ENCODE measurements around the gene UQCC2. TPM values are rescaled to one million over a fixed set of nuclear protein-coding genes. Genes with fewer than 3 reads are reported as not detected.

Gene UQCC2
- total RNA-seq, 2 donors from 2014 or later = 45.0 to 81.7 TPM

DNA sequence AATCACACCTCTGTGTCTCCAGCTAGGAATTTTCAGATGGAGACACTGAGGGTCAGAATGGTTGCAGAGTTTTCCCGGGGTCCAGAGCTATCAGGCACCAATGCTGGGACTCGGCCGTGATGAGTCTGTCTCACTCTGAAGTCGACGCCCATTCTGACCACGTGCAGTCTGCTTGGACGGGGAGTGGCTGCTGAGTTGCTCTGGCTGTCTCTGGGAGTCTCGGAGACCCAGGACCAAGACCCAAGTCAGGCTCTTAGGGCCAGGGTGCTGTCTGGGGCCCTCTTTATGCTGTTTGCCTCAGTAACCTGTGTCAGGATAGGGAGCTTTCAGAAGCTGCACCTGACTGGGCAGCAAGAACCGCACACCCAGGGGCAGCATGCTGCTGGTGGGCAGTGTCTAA lies 30.6 kb upstream of the UQCC2 start:
- H3K9ac ChIP-seq (ENCODE audit: low read depth in 2 of 2, low read length in 2 of 2) = no peak overlapping the region
- TF ChIP-seq, protein P1, sequence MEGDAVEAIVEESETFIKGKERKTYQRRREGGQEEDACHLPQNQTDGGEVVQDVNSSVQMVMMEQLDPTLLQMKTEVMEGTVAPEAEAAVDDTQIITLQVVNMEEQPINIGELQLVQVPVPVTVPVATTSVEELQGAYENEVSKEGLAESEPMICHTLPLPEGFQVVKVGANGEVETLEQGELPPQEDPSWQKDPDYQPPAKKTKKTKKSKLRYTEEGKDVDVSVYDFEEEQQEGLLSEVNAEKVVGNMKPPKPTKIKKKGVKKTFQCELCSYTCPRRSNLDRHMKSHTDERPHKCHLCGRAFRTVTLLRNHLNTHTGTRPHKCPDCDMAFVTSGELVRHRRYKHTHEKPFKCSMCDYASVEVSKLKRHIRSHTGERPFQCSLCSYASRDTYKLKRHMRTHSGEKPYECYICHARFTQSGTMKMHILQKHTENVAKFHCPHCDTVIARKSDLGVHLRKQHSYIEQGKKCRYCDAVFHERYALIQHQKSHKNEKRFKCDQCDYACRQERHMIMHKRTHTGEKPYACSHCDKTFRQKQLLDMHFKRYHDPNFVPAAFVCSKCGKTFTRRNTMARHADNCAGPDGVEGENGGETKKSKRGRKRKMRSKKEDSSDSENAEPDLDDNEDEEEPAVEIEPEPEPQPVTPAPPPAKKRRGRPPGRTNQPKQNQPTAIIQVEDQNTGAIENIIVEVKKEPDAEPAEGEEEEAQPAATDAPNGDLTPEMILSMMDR (IDR thresholded peaks at IDR 0.05) = no peak
- H3K4me1 ChIP-seq = peaks cover 21% of the 10 kb centered on the region
- DNase-seq = no peak
- no peak overlapping the region for H3K27ac ChIP-seq
- intact Hi-C loops (cut with DNase I) = loop anchor here (2.0 kb wide), 1 partner anchor 29 kb away; no protein-coding TSS in a partner anchor
- no peaks in the 10 kb centered on the region for H3K36me3 ChIP-seq
- no peaks in the 10 kb centered on the region for H3K9me3 ChIP-seq
- no peaks in the 10 kb centered on the region for H3K27me3 ChIP-seq
- no peak overlapping the region for H3K4me3 ChIP-seq

DNA sequence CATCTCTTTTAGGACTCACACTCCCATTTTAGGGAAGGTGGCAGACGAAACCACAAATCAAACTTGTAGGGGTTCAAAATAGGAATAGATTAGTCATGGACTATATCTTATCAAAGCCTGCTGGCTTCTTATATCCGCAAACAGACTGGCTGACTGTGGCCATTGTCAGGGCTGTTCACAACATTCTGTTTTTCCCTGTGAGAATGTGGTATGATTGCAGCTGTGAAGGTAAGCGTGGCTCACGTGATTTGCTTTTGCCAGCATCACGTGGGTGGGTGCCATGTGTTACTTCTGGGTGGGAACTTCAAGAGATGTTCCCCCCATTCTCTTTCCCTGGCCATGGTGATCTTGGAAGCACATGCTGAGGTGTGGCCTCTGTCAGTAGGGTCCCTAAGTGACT lies 29.3 kb upstream of the UQCC2 start:
- Histone ChIP-seq H3K36me3 (no peaks in the 10 kb centered on the region), H3K4me1 (peaks cover 20% of the 10 kb centered on the region), H3K4me3 (no peak overlapping the region), H3K9ac (ENCODE audit: low read depth in 2 of 2, low read length in 2 of 2) (no peak overlapping the region), H3K27ac (no peak overlapping the region), H3K9me3 (no peaks in the 10 kb centered on the region), H3K27me3 (no peaks in the 10 kb centered on the region)
- DNase-seq = no peak
- TF ChIP-seq, protein P1 (IDR thresholded peaks at IDR 0.05) = no peak
- intact Hi-C loops (cut with DNase I) = no loop called here

DNA sequence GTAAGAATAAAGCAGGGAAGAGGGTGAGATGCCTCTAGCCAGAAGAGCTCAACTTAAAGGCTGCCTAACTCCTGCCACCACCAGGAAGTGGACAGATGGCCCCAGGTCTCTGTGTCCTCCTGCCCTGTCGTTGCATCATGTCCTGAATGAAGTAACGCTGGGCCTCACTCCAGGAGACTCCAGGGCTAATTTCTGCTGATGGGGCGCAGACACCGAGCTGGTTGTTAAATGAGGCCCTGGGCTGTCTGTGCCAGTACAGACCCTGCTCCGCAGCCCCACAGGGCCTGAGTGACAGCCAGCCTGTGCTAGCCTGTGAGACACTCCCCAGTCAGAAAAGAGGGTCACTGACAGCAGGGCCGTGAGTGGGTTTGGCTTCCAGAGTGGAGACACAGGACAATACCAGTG lies 28.7 kb upstream of the UQCC2 start:
- intact Hi-C loops (cut with DNase I) = no loop called here
- Histone ChIP-seq H3K4me1 (peaks cover 14% of the 10 kb centered on the region), H3K9ac (ENCODE audit: low read depth in 2 of 2, low read length in 2 of 2) (no peak overlapping the region), H3K9me3 (no peaks in the 10 kb centered on the region), H3K36me3 (no peaks in the 10 kb centered on the region), H3K27ac (no peak overlapping the region), H3K4me3 (no peak overlapping the region), H3K27me3 (no peaks in the 10 kb centered on the region)
- no peak for DNase-seq
- TF ChIP-seq, protein P1 (IDR thresholded peaks at IDR 0.05) = no peak

DNA sequence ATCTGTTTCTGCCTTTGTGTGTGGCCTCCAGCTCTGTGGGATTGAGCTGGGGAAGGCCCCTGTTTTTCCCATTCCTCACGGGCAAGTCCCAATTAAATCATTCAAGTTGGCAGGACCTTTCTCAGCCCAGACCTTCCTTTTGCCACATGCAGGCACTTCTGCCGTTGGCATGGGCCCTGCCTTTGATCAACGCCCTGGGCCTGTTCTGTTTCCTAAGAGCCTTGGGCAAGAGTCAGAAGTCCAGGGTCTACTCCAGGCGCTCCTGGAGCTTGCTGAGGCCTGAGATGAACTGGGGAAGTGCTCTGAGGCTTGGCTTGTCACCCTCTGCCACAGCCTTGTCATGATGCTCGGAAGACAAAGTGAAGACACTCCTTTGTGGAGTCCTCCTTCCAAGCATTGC lies 28.1 kb upstream of the UQCC2 start:
- TF ChIP-seq, protein P1 (IDR thresholded peaks at IDR 0.05) = no peak
- Histone ChIP-seq H3K9me3 (no peaks in the 10 kb centered on the region), H3K4me3 (no peak overlapping the region), H3K36me3 (no peaks in the 10 kb centered on the region), H3K9ac (ENCODE audit: low read depth in 2 of 2, low read length in 2 of 2) (no peak overlapping the region), H3K27me3 (no peaks in the 10 kb centered on the region), H3K27ac (no peak overlapping the region), H3K4me1 (peaks cover 8% of the 10 kb centered on the region)
- no peak for DNase-seq
- intact Hi-C loops (cut with DNase I) = no loop called here

DNA sequence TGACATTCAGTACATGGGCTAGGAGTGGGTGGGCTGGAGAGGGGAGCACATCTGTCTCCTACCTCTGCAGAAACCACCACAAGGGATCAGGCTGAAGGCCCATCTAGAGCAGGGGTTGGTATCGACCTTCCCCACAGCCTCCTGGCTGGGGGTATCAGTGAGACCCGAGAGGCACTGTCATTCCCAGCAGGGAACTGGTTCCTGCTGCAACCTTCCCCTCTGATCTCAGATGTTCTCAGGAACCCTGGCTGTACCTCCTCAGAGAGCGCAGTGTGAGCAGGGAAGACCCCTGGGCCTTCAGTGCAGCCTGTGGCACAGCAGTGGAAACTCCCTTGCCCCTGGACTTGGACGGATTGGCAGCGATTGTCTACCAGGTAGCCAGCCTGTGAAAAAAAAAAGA lies 27.4 kb upstream of the UQCC2 start:
- H3K36me3 ChIP-seq = no peaks in the 10 kb centered on the region
- peak overlapping the region in 1 of 2 donors; percentile 14 for H3K9ac ChIP-seq (ENCODE audit: low read depth in 2 of 2, low read length in 2 of 2)
- intact Hi-C loops (cut with DNase I) = no loop called here
- no peak overlapping the region for H3K27ac ChIP-seq
- no peak for DNase-seq
- H3K27me3 ChIP-seq = no peaks in the 10 kb centered on the region
- H3K9me3 ChIP-seq = no peaks in the 10 kb centered on the region
- H3K4me3 ChIP-seq = no peak overlapping the region
- H3K4me1 ChIP-seq = peaks cover 5% of the 10 kb centered on the region
- TF ChIP-seq, protein P1 (IDR thresholded peaks at IDR 0.05) = no peak

DNA sequence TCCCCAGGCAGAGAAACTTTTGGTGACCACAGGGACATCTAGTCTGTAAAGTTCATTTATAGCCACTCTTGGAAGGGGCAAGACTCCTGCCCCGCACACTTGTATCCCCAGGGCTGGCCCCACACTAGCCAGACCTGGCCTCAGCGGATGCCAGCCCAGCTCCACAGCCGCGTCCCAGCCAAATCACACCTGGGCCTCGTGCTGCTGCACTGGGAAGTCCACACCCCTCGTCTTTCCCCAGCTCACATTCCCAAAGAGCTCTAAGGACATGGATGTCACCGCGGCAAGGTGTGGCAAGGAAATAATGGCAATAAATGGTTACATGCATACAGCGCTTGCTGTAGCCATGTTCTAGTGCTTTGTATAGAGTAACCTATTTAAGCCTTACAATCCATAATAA lies 26.7 kb upstream of the UQCC2 start:
- Histone ChIP-seq H3K9me3 (no peaks in the 10 kb centered on the region), H3K36me3 (no peaks in the 10 kb centered on the region), H3K27ac (no peak overlapping the region), H3K4me3 (no peak overlapping the region), H3K9ac (ENCODE audit: low read depth in 2 of 2, low read length in 2 of 2) (no peak overlapping the region), H3K27me3 (no peaks in the 10 kb centered on the region), H3K4me1 (peaks cover 4% of the 10 kb centered on the region)
- DNase-seq = no peak
- TF ChIP-seq, protein P1 (IDR thresholded peaks at IDR 0.05) = no peak
- intact Hi-C loops (cut with DNase I) = no loop called here

All from colonic mucosa (tissue), 4 donors.